Upper lobe of left lung (tissue), 4 donors: ENCODE results near the gene CNR1.

Source experiments
- CTCF ChIP-seq, 6 experiments: fragments of 450-650 bp in 4 of 6; fragments of 200-600 bp in 2 of 6; sonication (generic) in 2 of 6; IDR thresholded peaks; one replicate each; pipeline ENCODE4 v1.5.1; 2016 to 2019; ENCODE audit warnings: antibody characterized with exemption in 6 of 6
- POLR2AphosphoS5 ChIP-seq, 2 donors: sonication (generic); formaldehyde crosslinking; IDR thresholded peaks; one replicate each; pipeline ENCODE4 v1.5.1; 2017; ENCODE audit warnings: antibody characterized with exemption in 2 of 2

DNA sequence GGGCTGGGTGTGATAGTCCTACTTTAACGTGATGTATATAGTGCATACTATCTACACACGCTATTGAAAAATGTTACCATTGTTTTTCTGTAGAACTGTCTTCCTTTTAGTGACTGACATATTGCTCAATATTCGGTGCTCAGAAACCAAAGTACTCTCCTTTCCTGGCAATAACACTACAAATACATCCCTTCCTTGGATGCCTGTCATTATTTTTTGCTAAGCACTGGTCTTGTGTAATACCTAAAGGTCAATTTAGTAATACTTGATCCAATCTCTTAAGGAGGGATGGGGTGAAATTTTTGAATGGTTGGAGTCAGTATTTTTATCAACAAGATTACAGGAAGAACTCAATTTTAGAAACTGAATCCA, 23.9 kb downstream of the CNR1 start:
- TF ChIP-seq CTCF (IDR thresholded peaks at IDR 0.05) = no peak
- TF ChIP-seq POLR2AphosphoS5 (IDR thresholded peaks at IDR 0.05) = no peak
